ENCODE data around the gene INPP5D.
"Not testable (repeated sequence)": the region's sequence is repeated elsewhere in the genome, so short reads cannot be mapped to it uniquely, and the experiment has no call there.

Gene INPP5D

GRCh38 chr2:233184669-233185068 is 124.5 kb downstream of the INPP5D start:
- FAIRE-seq = no peak

GRCh38 chr2:233185330-233185729 is 125.2 kb downstream of the INPP5D start:
- FAIRE-seq = no peak

GRCh38 chr2:233185963-233186362 is 125.8 kb downstream of the INPP5D start:
- FAIRE-seq = no peak

- FAIRE-seq = no peak
Observed at GRCh38 chr2:233186851-233187250, 126.7 kb downstream of the INPP5D start.

GRCh38 chr2:233189025-233189424 is 128.9 kb downstream of the INPP5D start:
- no peak for FAIRE-seq

GRCh38 chr2:233191016-233191415 is 130.9 kb downstream of the INPP5D start:
- not testable (repeated sequence) for FAIRE-seq

GRCh38 chr2:233193738-233194137 is 133.6 kb downstream of the INPP5D start:
- FAIRE-seq = no peak

GRCh38 chr2:233195027-233195426 is 134.9 kb downstream of the INPP5D start:
- no peak for FAIRE-seq

- FAIRE-seq = no peak
Observed at GRCh38 chr2:233197022-233197421, 136.9 kb downstream of the INPP5D start.

- FAIRE-seq = no peak
Observed at GRCh38 chr2:233198026-233198425, 137.9 kb downstream of the INPP5D start.

- no peak for FAIRE-seq
Observed at GRCh38 chr2:233199870-233200269, 139.7 kb downstream of the INPP5D start.

GRCh38 chr2:233200790-233201189 is 140.6 kb downstream of the INPP5D start:
- FAIRE-seq = not testable (repeated sequence)

- FAIRE-seq = no peak
Observed at GRCh38 chr2:233201258-233202013, 141.3 kb downstream of the INPP5D start.

GRCh38 chr2:233202531-233202944 is 142.4 kb downstream of the INPP5D start:
- no peak for FAIRE-seq

GRCh38 chr2:233203060-233203459 is 142.9 kb downstream of the INPP5D start:
- FAIRE-seq = no peak

GRCh38 chr2:233204286-233204936 is 144.3 kb downstream of the INPP5D start:
- FAIRE-seq = no peak

GRCh38 chr2:233208382-233209116 is 148.4 kb downstream of the INPP5D start:
- FAIRE-seq = no peak

- FAIRE-seq = no peak
Observed at GRCh38 chr2:233209117-233209532, 149.0 kb downstream of the INPP5D start.

GRCh38 chr2:233209533-233210171 is 149.5 kb downstream of the INPP5D start:
- FAIRE-seq = no peak

GRCh38 chr2:233210281-233210680 is 150.1 kb downstream of the INPP5D start:
- FAIRE-seq = no peak

GRCh38 chr2:233210843-233211547 is 150.9 kb downstream of the INPP5D start:
- no peak for FAIRE-seq

- no peak for FAIRE-seq
Observed at GRCh38 chr2:233211548-233211895, 151.4 kb downstream of the INPP5D start.

- FAIRE-seq = no peak
Observed at GRCh38 chr2:233213011-233213410, 152.9 kb downstream of the INPP5D start.

All from islet of Langerhans (tissue), 1 donor.